PC-3 (cell line): ENCODE results near the gene MAPRE3.

Experiments used
- EZH2 ChIP-seq: fragments of 300-600 bp; sonication (generic); IDR thresholded peaks from one replicate; pipeline ENCODE4 v1.6.1; 2017; ENCODE audit warnings: antibody characterized with exemption, mild to moderate bottlenecking, low read length; ENCODE audit not compliant: unreplicated experiment
- EZH2phosphoT487 ChIP-seq: fragments of 300-600 bp; sonication (generic); IDR thresholded peaks from 2 replicates; pipeline ENCODE4 v1.6.1; 2018; ENCODE audit warnings: mild to moderate bottlenecking, antibody characterized with exemption, low read length, borderline replicate concordance
- TF ChIP-seq, protein P1 (sequence below): fragments of 300-600 bp; sonication (generic); conservative IDR thresholded peaks from 2 replicates; pipeline ENCODE4 v1.5.1; 2017; ENCODE audit warnings: antibody characterized with exemption, low read depth, mild to moderate bottlenecking, low read length

DNA sequence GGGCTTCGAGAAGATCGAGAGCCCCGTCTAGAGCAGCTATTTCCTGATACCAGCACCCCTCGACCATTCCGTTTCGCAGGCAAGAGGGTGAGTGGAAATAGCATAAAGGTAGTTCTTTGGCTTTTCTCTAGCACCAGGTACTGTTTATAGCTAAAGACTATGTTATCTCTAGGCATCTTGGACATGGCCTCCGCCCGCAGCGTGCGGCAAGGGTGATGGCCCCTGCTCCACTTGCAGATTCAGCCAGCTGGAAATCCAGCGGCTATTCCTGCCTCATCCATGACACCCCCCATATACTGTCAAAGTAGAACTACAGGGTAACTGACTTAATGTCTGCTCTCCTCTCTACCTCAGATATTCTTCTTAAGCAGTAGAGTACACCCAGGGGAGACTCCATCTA is 84.3 kb downstream of the MAPRE3 start:
- TF ChIP-seq, protein P1, sequence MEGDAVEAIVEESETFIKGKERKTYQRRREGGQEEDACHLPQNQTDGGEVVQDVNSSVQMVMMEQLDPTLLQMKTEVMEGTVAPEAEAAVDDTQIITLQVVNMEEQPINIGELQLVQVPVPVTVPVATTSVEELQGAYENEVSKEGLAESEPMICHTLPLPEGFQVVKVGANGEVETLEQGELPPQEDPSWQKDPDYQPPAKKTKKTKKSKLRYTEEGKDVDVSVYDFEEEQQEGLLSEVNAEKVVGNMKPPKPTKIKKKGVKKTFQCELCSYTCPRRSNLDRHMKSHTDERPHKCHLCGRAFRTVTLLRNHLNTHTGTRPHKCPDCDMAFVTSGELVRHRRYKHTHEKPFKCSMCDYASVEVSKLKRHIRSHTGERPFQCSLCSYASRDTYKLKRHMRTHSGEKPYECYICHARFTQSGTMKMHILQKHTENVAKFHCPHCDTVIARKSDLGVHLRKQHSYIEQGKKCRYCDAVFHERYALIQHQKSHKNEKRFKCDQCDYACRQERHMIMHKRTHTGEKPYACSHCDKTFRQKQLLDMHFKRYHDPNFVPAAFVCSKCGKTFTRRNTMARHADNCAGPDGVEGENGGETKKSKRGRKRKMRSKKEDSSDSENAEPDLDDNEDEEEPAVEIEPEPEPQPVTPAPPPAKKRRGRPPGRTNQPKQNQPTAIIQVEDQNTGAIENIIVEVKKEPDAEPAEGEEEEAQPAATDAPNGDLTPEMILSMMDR = no peak
- no peak for TF ChIP-seq EZH2
- TF ChIP-seq EZH2phosphoT487 = no peak
